Stimulated activated CD4-positive, alpha-beta T cell treated with anti-CD3 and anti-CD28 coated beads, Interleukin-15, amount 100 ng/mL, for 24 hours (primary cell): ENCODE data around the gene GLIPR2.
A peak's percentile ranks its signal among the peaks of the same experiment; 100 is the strongest.
"Not testable (repeated sequence)": the region's sequence is repeated elsewhere in the genome, so short reads cannot be mapped to it uniquely, and the experiment has no call there.

Experiments
- DNase-seq: peaks from one replicate; pipeline ENCODE4 v3.0.0-alpha.2; 2020

Gene GLIPR2

DNA sequence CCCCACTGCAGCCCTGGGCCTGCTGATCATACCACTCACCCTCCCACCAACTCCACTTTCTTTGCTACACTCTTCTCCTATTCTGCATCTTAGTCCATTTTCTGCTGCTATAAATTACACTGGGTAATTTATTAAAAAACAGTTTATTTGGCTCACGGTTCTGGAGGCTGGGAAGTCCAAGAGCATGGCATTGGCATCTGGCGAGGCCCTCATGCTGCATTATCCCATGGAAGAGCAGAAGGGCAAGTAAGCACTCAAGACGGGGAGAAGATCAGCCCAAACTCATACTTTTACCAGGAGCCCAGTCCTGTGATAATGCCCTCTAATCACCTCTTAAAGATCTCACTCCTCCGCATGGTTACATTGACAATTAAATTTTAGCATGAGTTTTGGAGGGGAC lies 9.4 kb downstream of the GLIPR2 start:
- no peak for DNase-seq

DNA sequence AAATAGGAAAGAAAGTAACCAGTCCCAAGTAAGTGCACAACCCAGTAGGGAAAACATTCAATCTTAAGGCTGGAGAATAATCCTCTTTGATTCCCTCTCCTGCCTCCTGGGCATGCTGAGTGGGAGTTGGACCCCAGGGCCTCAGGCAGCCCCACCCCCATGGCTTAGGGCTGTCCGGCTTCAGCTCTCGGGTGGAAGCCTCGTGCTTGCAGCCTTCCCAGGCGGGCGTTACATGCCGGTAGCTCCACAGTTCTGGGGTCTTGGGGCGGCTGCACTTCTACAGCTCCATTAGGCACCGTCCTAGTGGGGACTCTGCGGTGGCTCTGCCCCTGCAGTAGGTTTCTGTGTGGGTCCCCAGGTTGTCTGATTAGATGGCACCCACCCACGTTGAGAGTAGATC lies 10.1 kb downstream of the GLIPR2 start:
- DNase-seq = no peak

DNA sequence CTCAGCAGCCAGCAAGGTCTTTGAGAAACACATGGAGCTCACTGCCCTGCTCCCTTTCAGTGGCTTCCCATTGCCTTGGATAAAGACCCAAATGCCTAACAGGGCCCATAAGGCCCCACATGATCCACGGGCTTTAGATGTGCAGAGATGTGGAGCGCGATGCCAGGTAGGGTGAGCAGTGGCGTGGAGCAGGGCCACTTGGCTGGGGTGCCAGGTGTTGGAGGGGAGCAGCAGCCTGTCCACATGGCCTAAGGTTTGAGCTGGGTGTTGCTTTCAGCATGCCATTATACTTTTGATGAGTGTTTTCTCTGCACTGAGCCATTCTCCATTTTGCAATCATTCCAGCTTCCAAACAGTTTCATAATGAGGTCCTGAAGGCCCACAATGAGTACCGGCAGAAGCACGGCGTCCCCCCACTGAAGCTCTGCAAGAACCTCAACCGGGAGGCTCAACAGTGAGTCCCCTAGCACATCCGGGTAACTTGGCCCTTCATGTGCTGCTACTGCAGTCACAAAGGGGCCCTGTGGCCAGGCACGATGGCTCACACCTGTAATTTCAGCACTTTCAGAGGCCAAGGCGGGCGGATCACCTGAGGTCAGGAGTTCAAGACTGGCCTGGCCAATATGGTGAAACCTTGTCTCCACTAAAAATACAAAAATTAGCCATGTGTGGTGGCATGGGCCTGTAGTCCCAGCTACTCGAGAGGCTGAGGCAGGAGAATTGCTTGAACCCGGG lies 11.1 kb downstream of the GLIPR2 start:
- no peak for DNase-seq

DNA sequence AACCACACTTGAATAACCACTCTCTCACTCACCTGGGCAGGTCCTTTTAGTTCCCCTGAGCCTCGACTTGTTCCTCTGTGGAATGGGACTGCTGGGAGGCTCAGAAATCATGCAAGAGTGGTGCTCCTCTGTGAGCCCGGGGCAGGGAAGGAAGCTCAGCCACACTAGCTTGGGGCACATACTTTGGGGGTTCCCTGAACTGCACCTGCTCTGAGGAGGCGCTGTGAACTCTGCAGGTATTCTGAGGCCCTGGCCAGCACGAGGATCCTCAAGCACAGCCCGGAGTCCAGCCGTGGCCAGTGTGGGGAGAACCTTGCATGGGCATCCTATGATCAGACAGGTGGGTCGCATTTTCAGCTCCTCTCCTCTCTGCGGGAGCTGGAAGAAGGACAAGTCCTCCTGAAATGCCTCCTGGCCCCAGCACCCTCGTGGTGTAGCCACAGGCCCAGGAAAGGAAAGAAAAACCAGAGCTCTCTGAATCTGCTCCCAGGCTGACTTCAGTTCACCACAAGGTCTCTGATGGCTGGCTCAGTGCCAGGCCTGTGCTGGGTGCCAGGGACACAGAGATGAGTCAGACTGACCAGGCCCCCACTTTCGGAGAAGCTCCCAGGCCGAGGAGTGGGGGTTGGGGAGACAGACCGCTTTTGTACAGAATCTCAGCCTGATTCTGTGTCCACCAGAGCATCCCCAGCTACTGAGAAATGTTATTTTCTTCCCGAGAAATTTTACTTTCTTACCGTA lies 11.9 kb downstream of the GLIPR2 start:
- peak; percentile 84 for DNase-seq

DNA sequence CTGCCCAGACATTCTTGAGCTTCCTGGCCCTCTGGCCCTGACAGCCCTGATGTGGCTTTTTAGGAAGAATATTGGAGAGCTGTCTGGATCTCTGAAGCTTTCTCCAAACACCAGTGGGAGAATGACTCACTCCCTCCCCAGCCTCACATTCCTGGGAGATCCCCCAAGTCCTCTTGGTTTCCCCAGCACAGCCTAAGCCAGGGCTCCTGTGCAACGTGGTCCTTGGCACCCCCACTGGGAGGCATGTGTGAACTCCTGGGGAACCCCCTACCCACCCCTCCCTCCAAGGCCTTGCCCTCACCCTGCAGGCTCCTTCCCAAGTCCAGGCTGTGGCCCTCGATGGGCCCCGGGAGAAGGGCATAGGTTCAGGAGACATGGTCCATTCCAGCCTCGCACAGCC lies 12.7 kb downstream of the GLIPR2 start:
- no peak for DNase-seq

DNA sequence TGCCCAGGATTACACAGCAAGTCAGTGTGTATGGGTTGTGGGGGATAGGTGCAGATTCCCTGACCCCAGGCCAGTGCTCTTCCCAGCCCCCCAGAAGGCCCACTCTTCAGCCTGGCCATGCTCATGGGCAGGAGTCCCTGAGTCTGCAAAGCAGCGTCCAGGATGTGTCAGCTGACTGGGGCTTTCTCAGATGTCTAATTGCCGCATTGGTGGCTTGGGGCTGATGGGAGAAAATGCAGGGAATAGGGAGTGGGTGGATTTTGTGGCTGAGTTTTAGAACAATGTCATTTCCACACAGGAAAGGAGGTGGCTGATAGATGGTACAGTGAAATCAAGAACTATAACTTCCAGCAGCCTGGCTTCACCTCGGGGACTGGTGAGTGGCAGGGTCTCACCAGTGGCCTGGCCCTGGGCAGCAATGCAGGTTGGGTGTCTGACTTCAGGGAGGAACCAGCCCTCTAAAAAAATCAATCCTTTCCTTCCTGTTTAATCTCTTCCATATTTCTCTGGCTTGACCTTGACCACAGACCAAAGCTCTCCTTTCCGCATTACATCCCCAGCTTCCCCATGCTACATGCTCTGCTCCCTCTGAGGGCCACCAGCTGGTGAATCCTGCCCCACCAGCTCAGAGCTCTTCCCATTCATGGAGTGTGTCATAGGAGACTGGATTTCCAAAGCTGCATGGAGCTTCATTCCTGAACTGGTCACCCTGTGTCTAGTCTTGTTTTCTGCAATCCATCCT lies 14.2 kb downstream of the GLIPR2 start:
- no peak for DNase-seq

DNA sequence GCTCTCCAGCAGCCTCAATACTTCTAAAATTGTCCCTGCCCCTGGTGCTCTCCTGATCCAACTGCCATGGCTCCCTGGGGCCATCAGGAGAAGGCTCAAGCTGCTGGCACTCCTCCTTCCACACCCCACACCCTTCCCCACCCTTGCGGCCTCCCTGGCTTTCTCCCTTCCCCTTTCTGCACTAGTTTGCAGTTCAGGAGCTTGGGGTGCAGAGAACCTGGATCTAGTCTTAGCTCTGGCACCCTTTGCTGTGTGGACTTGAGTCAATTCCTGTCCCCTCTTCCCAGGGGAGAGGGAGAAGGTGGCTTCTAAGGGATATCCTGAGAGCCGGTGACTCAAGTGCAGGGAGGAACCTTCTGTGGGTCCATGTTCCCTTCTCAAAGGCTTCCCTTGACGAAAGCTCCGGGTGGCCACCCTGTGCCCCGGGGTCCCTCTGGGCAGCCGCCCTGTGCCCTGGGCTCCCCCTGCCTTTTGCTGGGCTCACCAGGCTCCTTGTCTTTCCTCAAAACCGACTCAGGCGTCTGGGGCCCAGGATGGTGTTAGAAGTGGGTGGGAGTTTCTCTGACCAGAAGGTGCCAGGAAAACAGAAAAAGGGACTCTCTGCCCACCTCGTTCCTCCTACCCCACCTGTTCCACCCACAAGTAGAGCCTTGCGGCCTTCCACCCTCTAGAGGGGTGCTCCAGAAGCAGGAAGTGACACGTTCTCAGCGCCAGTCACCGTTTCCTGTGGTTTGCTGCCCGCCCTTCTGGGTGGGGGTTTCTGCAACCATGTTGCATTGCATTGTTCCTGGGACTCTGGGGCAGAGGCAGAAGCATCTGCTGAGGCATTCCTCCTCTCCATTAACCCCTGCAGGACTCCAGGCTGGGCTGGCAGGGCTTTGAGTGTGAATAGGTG lies 15.0 kb downstream of the GLIPR2 start:
- DNase-seq = peak; percentile 91

DNA sequence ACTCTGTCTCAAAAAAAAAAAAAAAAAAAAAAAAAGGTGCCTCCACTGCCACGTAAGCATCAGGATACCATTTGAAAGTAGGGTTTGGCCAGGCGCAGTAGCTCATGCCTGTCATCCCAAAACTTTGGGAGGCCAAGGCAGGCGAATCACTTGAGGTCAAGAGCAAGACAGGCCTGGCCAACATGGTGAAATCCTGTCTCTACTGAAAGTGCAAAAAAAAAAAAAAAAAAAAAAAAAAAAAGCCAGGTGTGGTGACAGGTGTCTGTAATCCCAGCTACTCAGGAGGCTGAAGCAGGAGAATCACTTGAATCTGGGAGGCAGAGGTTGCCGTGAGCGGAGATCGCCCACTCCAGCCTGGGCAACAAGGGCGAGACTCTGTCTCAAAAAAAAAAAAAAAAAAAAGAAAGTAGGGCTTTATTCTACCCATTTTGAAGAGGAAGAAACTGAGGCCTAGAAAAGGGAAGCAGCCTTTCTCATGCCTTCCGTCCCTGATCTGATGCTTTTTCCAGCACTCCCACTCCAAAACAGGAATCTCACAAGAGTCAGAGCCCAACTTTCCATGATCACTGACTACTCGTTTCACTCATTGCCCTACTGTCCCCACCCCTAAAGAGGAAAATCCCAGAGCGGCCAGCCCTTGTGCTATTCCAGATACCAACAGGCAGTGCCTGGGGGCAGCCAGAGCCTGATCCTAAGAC lies 16.4 kb downstream of the GLIPR2 start:
- no peak for DNase-seq

DNA sequence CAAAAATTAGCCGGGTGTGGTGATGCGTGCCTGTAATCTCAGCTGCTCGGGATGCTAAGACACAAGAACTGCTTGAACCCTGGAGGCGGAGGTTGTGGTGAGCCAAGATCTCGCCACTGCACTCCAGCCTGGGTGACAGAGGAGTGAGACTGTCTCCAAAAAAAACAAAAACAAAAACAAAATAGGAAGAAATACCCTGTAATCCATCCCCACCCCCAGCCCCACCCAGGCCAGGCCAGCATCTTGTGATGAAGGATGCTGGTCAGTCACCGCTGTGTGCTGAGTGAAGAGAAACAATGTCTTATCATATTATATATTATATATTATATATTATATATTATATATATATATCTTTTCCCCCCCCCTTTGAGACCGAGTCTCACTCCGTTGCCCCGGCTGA lies 17.2 kb downstream of the GLIPR2 start:
- DNase-seq = no peak

DNA sequence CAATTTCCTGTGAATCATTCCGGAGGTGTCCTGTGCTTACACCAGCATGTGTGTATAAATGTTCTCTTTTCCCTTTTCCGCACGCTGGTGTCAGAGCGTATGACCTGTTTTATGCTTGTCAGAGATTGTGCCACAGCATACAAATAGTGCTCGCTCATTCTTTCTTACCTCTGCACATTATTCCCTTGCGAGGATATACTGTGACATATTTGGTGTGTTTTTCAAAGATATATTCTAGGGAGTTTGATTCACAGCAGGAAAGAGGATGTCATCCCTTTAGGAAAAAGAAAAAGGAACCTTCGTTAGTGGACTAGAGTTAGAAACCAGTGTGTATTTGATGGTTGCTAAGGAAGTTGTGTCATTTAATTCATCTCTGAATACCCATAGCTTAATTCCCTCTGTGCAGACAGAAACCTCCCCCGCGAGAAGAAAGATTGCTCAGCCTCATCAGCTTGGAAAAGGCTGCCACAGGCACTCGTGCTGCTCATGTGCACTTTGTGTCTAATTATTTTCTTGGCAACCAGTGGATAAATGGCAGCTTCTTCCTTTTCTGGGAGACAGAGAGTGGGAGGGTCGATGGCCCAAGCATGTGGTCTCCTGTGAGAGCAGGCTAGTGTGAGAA lies 17.9 kb downstream of the GLIPR2 start:
- no peak for DNase-seq

DNA sequence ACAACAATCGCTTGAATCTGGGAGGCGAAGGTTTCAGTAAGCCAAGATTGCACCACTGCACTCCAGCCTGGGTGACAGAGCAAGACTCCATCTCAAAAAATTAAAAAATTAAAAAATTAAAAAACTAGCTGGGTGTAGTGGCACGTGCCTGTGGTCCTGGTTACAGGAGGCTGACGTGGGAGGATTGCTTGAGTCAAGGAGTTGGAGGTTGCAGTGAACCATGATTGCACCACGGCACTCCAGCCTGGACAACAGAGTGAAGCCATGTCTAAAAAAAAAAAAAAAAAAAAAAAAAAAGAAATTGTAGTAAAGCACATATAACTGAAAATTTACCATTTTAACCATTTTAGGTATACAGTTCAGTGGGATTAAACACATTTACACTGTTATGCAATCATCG lies 19.6 kb downstream of the GLIPR2 start:
- DNase-seq = no peak

DNA sequence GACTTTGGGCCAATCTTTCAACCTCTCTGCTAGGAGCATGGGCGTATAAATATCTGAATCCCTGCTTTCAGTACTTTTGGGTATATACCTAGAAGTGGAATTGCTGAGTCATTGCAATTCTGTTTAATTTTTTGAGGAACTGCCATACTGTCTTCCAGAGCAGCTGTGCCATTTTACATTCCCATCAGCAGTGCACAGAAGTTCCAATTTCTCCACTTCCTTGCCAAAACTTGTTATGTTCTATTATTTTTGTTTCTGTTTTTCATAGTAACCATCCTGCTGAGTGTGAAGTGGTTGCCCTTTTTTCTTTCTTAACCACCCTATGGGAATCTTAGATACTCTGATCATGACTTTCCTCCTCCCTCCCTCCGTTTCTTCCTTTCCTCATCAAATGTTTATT lies 21.6 kb downstream of the GLIPR2 start:
- DNase-seq = no peak

DNA sequence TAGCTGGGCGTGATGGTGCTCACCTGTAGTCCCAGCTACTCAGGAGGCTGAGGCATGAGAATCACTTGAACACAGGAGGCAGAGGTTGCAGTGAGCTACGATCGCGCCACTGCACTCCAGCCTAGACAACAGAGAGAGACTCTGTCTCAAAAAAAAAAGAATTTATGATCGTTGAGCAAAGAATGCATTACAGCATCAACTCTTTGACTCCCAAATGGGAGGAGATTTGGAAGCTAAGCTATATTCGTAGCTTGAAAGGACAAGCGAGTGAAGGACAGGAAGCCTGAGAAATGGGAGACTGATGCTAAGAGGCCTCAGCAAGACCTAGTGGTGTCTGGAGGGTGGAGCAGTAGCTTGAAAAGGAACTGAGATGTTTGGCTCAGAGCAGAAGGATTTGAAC lies 22.4 kb downstream of the GLIPR2 start:
- DNase-seq = no peak

DNA sequence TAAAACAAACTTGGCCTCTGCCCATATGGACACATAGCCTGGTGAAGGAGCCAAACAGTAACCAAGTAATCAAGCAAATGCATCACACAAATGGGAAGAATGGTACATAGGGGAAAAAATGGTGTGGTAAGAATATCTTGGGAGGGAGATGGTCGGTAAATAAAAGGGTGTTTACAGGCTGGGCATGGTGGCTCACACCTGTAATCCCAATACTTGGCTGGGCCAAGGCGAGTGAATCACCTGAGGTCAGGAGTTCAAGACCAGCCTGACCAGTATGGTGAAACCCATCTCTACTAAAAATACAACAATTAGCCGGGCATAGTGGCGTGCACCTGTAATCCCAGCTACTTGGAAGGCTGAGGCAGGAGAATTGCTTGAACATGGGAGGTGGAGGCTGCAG lies 23.0 kb downstream of the GLIPR2 start:
- DNase-seq = not testable (repeated sequence)

DNA sequence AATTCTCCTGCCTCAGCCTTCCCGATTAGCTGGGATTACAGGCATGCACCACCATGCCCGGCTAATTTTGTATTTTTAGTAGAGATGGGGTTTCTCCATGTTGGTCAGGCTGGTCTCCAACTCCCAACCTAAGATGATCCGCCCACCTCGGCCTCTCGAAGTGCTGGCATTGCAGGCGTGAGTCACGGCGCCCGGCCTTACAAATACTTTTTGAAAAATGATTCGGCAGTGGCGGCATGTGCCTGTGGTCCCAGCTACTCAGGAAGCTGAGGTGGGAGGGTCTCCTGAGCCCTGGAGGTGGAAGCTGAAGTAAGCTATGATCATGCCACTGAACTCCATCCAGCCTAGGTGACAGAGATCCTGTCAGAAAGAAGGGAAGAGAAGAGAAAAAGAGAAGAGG lies 23.6 kb downstream of the GLIPR2 start:
- not testable (repeated sequence) for DNase-seq

DNA sequence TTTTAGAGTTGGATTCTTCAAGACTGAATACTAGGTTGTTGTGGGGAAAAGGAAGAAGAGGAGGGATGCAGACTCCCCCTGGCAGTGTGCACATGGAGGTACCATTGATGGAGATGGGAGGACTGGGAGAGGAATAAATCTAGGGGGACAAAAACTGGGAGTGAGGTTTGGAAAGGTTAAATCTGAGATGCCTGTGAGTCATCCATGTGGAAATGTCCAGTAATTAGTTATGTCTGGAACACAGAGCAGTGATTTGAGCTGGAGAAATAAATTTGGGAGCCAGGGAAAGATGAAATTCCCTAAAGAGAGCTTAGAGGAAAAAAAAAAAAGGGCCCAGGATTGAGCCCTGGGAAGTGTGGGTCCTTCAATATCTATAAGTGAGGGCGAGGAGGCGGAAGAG lies 24.7 kb downstream of the GLIPR2 start:
- no peak for DNase-seq

DNA sequence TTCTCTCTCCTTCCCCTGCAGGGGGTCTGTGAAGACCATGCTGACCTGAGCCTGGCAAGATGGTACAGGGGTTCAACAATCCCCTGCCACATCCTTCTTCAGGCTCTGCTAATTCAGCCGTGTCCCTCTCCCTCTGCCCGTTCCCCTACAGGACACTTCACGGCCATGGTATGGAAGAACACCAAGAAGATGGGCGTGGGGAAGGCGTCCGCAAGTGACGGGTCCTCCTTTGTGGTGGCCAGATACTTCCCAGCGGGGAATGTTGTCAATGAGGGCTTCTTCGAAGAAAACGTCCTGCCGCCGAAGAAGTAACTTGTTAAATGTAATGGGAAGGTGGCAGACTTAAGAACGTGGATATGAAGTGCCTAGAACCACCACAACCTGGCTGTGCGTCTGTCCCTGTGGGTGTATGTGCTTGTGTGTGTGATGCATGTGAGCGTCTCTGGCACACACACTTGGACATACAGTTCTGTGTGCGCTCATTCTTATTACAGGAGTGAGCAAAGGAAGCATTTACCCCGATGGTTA lies 25.7 kb downstream of the GLIPR2 start:
- DNase-seq = no peak

DNA sequence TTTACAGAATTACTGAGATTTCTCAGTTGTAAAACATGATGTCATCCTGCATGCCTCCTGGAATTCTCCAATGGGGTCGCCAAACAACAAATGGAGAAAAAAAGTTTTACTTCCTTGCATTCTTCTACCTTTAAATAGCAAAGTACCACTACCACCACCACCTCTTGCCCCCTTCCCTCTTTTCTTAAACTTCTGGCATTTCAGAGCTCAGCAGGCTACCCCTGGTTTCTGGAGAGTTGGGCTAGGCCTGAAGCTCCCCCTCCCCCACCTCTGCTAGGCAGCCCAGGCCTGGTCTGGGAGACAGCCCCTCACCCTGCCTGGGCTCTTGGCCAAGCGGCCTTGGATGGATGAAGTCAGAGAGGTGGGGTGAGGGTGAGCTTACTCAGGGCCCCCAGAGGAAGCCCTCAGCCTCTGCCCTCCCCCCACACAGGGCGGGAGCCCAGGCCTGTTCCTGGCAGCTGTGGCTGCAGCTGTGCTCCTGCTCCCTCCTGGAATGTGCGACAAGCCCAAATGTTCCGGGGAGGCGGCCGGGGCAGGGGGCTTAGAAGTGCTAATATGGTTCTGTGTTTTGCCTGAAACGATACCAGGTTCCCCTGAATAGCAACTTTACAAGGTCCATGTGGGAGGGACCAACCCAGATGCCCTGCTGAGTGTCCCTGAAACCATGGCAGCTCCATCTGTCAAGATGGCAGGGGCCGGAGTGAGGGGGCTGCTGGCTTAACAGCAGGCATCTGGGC lies 26.7 kb downstream of the GLIPR2 start:
- no peak for DNase-seq

DNA sequence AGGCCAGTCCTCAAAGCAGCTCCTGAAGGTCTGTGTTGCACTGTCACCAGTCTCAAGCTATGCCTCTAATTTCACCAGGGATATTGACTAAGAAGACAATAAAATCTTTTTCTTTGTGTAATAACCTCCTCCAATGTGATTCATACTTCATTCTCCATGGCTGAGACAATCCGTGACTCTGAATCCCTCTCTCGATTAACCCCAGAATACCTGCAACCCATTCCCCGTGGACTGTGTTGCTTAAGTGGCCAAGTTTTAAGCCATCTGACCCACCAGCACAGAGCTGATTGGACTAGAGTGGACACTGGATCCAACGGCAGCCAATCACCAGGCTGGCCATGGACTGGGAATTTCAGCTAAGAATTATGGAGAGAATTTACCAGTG lies 27.2 kb downstream of the GLIPR2 start:
- no peak for DNase-seq

DNA sequence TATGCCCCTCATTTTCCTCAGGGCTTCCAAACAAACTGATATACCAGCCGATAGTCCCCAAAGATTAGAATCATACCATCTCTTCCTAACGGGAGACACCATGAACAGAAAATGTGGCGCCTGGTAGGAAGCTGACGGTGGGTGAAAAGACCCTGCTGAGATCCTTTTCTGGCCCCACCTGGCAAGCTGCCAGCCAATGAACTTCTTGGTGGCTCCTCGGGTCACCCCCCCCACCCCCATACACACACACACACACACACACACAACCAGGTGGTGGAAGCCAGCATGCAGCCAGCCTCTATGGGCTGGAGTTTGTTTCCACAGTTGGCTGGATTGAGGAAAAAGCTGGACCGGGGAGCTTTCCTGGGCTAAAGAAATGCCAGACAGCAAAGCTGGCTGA lies 27.8 kb downstream of the GLIPR2 start:
- no peak for DNase-seq

DNA sequence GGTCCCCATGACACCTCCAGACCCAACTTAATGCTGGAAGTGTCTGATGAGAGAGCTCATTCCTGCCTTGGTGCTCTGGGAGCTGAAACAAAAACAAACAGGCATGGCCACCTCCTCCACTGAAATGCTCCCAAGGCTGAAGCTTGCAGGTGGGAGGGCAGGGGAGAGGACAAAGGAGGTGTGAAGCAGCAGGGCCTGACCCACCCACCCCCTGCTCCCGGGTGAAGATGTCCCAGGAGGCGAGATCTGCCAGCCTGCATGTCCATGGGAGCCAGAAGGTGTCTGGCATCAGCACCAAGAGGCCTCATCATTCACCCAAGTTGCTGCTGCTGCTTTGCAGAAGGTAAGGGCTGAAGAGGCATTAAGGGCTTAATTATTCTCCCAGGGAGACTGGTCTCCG lies 28.5 kb downstream of the GLIPR2 start:
- DNase-seq = no peak
